GM12875 (cell line): ENCODE measurements around the gene PUS3.
A peak's percentile ranks its signal among the peaks of the same experiment; 100 is the strongest.
"Not testable (repeated sequence)": the region's sequence is repeated elsewhere in the genome, so short reads cannot be mapped to it uniquely, and the experiment has no call there.

Source experiments
- H3K4me3 ChIP-seq: one replicate; pipeline ENCODE4 v1.5.1; 2011; ENCODE audit warnings: low read depth, low read length, control low read depth
- TF ChIP-seq, protein P1 (sequence below): IDR thresholded peaks from 2 replicates; pipeline ENCODE4 v1.5.1; 2011; ENCODE audit warnings: low read depth, mild to moderate bottlenecking, control low read depth, inconsistent platforms, low read length, moderate library complexity, borderline replicate concordance; ENCODE audit not compliant: insufficient read depth

Gene PUS3

DNA sequence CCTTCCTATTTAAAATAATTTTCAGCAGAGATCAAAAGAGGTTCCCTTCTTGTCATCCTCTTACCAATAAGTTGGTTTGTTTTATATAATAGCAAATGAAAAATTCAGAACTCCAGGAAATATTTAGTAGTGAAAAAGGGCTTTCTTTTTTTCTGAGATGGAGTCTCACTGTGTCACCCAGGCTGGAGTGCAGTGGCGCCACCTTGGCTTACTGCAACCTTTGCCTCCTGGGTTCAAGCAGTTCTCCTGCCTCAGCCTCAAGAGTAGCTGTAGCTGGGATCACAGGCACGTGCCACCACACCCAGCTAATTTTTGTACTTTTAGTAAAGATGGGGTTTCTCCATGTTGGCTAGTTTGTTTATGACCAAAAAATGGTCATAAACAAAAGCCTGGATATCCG is 11.6 kb upstream of the PUS3 start:
- H3K4me3 ChIP-seq = not testable (repeated sequence)
- TF ChIP-seq, protein P1, sequence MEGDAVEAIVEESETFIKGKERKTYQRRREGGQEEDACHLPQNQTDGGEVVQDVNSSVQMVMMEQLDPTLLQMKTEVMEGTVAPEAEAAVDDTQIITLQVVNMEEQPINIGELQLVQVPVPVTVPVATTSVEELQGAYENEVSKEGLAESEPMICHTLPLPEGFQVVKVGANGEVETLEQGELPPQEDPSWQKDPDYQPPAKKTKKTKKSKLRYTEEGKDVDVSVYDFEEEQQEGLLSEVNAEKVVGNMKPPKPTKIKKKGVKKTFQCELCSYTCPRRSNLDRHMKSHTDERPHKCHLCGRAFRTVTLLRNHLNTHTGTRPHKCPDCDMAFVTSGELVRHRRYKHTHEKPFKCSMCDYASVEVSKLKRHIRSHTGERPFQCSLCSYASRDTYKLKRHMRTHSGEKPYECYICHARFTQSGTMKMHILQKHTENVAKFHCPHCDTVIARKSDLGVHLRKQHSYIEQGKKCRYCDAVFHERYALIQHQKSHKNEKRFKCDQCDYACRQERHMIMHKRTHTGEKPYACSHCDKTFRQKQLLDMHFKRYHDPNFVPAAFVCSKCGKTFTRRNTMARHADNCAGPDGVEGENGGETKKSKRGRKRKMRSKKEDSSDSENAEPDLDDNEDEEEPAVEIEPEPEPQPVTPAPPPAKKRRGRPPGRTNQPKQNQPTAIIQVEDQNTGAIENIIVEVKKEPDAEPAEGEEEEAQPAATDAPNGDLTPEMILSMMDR = 0 out of 2 replicates have a peak, but pooled peaks have one; percentile 8

DNA sequence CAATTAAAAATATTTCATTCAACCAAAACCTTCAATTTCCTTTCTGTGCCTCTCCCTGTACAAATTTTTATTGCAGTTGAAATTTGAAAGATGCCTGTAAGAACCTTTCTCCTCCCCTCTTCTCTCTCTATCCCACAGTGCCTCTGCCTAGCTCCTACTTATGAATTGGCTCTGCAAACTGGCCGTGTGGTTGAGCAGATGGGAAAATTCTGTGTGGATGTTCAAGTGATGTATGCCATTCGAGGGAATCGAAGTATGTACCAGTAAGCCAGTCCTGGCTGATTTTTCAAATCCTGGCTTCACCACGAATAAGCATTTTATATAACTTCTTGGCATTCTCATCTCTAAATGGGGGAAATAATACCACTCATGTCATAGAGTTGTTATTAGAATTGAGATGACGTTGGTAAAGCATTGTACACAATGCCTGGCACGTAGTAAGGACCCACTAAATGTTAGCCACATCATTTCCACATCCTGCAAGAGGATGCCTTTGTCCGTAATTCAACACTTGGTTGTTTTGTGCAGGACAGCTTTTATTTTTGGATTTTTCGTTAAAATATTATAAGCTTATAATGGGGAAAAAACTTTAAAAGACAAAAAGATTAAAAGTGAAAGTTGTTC is 7.3 kb upstream of the PUS3 start:
- no peak overlapping the region for H3K4me3 ChIP-seq
- TF ChIP-seq, protein P1 = no peak

DNA sequence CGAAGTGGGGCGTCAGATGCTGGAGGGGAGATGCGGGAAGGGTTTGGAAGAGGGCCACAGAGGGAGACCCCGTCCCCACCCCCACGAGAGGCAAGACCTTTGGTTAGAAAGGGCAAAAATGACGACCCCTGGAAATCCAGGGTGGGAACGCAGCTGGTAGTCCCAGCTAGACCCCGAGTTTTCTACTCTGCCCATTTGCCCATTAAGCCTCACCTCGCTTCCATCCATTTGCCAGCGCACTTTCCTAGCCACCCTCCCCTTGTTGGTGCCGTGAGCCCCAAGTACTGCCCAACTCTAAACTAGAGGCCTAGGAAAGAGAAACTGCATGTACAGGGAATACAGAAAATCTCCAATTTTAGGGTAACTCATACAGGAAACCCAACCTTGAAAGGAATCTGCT is 1.7 kb upstream of the PUS3 start:
- no peak overlapping the region for H3K4me3 ChIP-seq
- TF ChIP-seq, protein P1 = no peak

DNA sequence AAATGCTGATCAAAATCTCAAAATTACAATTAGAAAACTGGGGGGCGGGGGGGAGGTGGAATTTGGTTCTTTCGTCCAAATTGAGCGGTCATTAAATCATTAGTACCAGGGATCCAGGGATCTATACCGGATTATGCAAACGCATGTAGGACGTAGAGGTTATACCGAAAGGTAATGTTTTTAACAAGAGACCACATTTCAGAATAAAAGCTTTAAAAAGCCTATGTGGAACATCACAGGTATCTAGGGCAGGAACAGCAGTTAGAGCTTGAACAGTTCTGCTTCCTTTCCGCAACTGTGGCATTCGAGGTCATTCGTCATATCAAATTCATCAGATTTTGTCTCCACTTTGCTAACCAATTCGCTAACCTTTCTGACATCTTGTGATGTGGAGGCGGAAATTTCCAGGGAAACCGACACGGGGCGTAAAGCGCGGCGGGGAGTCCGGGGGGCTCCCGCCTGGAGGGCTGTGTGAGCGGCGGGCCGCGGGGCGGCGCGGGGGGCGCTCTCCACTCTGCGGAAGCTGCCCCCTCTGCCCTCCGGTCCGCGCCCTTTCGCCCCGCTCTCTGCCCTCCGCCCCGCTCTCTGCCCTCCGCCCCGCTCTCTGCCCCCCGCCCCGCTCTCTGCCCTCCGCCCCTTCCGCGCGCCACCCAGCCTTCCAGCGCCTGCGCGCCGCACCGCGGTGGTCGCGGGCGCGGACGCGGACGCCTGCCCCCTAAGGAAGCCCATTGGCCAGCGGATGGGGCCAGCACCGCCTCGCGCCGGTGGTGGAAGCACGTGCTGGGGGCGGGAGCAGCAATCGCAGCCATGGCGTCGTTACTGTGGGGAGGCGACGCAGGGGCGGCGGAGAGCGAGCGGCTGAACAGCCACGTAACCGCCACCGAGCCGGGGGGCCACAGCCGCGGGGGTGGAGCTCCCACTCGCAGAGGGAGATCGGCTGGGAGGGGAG is 979 bp upstream of the PUS3 start, which contains the start of gene DDX25:
TSS of gene DDX25 (plus strand) at position 798 of the 949 bp plus-strand sequence. CDS start at position 808, 10 bp downstream.
- TF ChIP-seq, protein P1 = no peak
- no peak within 1 kb of the TSS for H3K4me3 ChIP-seq

DNA sequence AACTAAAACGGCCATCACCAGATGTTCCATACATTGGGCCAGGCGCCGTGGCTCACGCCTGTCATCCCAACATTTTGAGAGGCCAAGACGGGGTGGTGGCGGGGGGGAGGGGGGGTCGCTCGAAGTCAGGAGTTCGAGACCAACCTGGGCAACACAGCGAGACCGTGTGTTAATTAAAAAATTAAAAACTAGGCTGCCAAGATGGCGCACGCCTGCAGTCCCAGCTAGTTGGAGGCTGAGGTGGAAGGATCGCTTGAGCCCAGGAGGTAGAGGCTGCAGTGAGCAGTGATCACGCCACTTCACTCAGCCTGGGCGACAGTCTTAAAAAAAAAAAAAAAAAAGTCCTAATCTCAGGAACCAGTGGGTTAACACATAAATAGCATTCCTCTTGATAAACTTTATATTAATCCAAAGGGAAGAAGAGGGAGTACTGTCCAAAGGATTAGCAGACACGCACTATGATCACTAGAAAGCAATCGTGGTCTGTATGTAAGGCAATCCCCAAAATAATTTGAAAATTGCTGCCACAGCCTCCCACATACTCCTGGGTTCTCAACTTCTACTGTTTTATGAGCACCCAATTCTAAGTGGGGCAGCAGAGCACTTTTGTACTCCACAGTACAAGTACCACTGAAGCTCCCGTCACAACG is 604 bp downstream of the PUS3 start:
- peak overlapping the region; percentile 59 for H3K4me3 ChIP-seq
- TF ChIP-seq, protein P1 = no peak

DNA sequence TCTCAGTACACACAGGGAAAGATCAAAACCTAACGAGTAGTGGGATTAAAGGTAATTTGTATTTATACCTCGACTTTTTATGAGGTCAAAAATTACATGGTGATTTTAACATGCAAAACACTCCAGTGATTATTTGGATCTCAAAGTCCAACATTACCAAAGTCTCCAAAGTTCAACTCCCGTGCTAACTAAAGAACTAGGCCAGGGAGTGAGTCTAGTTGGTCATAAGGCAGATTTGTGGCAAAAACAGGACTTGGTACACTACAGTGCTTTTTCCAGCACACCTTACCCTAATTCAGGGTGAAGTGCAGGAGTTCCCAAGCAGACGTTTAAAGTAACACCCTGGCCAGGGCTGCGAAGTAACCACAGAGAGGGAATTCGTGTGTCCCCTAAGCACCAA is 1.1 kb downstream of the PUS3 start:
- TF ChIP-seq, protein P1 = no peak
- no peak overlapping the region for H3K4me3 ChIP-seq
